Globus pallidus (tissue), 1 donor: ENCODE results near the gene ANKRD34A.
"Not testable (repeated sequence)": the region's sequence is repeated elsewhere in the genome, so short reads cannot be mapped to it uniquely, and the experiment has no call there.

Experiments
- DNase-seq: peaks from one replicate; pipeline ENCODE4 v3.0.0-alpha.2; 2015; ENCODE audit warnings: low spot score

ANKRD34A gene

DNA sequence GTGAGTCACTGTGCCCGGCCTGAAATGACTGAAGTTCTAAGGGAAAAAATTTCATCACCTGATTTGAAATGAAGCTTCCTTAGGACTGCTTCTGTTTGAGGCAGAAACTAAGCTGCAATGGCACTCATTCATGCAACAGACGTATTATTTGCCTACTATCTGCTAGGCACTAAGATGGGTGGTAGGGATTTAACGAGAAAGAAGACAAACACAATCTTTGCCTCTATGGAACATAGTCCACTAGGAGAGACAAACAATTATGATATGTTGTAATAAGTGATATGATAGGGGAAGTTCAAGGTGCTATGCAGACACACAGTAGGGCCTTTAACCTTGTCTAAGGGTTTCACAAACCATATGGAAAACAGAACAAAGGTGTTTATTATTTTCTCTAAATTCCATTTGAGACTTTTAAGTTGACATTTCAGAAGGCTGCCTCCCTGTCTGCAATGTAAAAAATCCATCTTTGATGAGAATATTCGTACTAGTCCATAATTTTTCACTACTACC is 17.8 kb downstream of the ANKRD34A start:
- no peak for DNase-seq

DNA sequence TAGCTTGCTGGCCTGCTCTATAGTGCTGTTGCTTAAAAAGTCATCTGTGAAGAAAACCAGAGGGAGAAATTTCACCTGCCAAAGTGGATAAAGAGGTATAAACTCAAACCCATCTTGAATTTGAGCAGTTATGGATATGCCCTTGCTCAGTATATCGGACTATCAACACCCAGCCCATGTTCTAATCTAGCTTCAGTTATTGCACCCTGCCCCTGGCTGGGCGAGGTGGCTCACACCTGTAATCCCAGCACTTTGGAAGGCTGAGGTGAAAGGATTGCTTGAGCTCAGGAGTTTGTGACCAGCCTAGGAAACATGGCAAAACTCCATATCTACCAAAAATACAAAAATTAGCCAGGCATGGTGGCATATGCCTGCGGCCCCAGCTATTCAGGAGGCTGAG is 19.8 kb downstream of the ANKRD34A start:
- DNase-seq = no peak

DNA sequence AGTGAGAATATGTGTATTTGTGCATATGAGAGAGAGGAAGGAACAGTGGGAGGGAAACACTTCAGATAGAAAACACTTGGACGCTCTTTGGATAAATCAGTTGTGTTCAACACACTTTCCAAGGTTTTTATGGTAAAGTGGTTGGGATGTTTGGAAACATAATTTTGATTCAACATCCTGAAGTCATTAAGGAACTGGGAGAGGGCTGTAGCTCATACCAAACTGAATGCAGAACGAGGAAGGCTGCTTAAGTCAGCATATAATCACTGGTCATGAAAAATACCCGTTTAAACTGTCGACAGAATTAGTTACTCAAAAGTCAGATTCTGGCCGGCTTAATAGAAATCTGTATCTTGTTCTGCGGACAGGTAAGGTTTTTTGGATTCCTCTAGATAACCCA is 21.5 kb downstream of the ANKRD34A start:
- no peak for DNase-seq

DNA sequence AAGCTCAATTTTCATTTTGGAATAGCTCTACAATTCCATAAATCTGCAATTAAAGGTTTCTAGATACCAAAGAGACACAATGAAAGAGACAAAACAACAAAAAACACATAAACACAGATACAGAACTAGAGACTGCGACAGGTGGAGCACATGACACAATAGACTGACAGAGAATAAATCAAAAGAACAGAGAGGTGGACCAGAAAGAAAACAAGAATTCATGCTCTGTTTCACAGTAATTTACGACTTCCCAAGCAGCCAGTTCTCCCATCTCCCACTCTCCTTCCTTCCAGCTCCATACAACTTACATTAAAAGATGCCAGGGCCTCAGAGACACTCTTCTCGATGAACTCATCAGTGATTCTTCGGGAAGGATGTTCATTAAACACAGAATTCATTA is 22.0 kb downstream of the ANKRD34A start:
- DNase-seq = no peak

DNA sequence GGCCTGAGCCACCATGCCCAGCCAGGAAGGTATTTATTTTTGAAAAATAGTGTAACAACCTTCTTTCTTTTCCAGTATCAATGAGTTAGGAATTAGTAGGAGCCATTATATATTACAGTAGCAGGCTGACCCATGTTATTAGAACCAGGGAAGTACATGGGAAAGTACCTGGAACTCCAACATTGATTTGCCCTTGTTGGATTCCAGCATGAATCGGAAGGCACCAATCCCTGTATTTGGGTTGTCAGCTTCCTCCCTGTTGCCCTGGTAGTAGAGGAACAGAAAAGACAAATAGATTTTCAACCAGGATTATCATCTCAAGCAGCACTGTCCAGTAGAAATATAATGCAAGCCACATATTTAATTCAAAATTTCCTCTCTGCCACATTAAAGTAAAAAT is 26.9 kb downstream of the ANKRD34A start:
- no peak for DNase-seq

DNA sequence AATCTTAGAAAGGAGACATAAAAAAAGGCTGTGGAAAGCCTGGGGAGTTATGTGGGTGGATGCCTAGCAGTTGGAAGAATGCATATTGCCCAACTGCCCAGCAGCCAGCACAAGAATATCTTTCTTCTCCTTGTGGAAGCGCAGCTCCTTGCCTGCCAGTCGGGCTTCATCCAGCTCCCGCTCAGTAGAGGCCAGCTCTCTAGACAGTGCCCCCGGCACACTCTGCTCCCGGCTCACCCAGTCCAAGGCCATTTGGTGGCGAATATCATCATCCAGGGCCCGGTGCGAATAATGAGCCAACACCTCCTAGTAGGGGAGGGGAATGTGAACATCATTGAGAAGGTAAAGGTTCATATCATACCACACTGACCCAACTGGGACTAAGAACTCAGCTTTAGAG is 28.1 kb downstream of the ANKRD34A start:
- DNase-seq = no peak

DNA sequence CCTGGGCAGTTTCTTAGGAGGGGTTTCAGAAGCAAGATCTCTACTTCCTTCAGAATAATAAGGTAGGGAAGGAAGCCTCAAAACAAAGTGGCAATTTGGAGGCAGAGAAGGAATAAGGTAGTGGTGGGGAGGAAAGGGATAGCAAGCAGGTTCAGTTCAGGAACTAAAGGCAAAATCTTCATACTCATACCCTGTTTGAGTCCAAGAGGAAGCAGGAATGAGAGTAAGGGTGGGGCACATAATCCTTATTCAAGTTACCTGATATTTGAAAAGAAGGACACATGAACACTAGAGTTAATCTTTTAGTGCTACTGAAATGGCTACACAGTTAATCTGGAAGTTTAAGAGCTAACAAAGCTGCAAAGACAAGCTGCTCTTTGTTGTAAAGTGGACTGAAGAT is 28.7 kb downstream of the ANKRD34A start:
- DNase-seq = no peak

DNA sequence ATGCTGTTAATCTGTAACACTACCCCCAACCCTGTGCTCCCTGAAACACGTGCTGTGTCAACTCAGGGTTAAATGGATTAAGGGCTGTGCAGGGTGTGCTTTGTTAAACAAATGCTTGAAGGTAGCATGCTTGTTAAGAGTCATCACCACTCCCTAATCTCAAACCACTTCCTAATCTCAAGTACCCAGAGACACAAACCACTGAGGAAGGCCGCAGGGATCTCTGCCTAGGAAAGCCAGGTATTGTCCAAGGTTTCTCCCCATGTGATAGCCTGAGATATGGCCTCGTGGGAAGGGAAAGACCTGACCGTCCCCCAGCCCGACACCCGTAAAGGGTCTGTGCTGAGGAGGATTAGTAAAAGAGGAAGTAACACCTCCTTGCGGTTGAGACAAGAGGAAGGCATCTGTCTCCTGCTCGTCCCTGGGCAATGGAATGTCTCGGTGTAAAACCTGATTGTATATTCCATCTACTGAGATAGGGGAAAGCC is 31.8 kb downstream of the ANKRD34A start:
- not testable (repeated sequence) for DNase-seq

DNA sequence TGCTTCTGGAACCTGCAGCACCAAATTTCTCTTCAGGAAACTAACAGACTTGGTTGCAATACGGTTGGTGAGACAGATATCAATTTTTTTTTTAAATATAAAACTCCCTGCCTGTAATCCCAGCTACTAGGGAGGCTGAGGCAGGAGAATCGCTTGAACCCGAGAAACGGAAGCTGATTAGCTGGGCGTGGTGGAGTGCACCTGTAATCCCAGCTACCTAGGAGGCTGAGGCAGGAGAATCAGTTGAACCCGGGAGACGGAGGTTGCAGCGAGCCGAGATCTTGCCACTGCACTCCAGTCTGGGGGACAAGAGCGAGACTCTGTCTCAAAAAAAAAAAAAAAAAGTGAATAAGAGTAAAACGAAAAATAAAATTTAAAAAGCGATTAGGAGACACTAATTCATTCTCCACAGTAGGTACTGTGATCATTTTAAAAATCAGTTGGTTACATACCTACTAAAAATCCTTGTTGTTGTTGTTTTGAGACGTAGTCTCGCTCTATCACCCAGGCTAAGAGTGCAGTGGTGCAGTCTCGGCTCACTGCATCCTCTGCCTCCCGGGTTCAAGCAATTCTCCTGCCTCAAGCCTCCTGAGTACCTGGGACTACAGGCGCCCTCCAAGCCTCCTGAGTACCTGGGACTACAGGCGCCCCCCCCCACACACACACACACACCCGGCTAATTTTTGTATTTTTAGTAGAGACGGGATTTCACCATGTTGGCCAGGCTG is 36.3 kb downstream of the ANKRD34A start:
- DNase-seq = no peak

DNA sequence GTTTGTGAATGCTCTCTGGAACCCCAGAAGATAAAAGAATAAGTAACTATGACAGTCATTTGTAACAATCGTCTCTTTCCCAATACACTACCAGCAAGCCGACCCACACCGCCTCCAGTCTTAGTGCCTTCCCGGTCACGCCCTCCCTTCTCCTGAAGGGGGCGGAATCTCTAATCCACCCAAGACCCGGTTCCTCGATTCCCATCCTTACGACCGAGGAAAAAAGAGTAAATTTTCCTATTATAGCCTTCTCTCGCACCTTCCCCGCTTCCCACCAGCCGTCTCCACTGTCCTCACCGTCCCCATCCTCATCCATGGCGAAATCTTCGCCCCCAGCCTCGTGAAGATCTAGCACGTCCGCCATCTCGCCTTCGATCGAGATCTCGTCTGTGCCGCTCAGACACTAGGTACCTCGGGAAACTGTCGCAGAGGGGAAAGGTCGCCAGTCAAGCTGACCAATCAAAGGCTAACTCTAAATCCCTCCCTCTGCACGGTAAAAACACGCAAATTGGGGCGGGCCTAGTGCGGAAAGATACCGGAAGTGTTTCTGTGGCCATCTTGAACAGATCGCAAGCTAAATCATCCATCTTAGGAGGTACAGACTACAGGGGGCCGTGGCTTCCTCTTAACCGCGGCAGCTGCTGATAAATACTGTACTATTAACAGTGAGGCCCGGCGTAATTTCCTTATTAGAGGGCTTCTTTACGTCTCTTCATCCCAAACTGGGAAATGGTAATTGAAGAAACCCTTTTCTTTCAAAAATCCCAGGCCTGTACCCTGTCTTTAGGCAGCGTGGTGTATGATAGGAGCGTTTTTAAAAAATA is 37.1 kb downstream of the ANKRD34A start, which contains the start of gene RBM8A:
RBM8A (minus strand) TSS at position 422 of the 824 bp plus-strand sequence; CDS start at position 364, 58 bp downstream.
- peak; percentile 98 for DNase-seq

DNA sequence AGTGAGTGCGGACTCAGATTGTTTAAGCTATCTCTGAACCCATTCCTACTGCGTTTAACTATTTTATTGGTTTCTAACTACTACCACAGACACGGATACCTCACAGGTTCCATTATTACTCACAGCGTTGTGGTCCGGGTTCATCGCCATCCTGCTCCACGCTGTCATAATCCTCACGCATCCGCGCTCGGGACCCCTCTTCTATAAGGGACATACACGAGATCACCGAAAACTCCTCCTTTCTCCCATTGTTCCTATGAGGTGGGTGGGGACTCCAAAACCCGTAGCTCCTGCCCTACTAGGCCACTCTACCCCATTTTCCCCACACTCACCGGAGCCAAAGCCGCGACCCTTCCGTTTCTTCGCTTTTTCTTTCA is 37.7 kb downstream of the ANKRD34A start:
- no peak for DNase-seq

DNA sequence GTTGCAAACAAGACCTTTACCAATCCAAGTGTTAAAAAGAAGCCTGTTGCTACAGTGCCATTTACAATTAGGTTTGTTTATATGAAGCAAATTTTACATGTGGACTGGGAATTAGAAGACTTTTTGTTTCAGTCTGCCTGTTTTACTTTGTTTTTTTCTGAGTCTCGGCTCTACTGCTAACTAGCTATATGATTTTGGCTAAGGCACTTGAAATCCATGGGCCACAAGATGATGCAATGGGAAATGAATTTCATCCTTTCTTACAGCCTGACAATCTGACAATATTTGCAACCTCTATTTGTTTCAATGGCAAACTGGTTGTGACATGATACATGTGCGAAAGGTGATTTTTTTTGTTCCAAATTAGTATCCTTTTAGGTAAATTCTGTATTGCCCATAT is 42.1 kb downstream of the ANKRD34A start:
- DNase-seq = no peak

DNA sequence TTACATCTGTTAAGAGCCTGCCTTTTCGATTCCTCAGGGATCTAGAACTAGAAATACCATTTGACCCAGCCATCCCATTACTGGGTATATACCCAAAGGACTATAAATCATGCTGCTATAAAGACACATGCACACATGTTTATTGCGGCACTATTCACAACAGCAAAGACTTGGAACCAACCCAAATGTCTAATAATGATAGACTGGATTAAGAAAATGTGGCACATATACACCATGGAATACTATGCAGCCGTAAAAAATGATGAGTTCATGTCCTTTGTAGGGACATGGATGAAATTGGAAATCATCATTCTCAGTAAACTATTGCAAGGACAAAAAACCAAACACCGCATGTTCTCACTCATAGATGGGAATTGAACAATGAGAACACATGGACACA is 44.1 kb downstream of the ANKRD34A start:
- DNase-seq = not testable (repeated sequence)

DNA sequence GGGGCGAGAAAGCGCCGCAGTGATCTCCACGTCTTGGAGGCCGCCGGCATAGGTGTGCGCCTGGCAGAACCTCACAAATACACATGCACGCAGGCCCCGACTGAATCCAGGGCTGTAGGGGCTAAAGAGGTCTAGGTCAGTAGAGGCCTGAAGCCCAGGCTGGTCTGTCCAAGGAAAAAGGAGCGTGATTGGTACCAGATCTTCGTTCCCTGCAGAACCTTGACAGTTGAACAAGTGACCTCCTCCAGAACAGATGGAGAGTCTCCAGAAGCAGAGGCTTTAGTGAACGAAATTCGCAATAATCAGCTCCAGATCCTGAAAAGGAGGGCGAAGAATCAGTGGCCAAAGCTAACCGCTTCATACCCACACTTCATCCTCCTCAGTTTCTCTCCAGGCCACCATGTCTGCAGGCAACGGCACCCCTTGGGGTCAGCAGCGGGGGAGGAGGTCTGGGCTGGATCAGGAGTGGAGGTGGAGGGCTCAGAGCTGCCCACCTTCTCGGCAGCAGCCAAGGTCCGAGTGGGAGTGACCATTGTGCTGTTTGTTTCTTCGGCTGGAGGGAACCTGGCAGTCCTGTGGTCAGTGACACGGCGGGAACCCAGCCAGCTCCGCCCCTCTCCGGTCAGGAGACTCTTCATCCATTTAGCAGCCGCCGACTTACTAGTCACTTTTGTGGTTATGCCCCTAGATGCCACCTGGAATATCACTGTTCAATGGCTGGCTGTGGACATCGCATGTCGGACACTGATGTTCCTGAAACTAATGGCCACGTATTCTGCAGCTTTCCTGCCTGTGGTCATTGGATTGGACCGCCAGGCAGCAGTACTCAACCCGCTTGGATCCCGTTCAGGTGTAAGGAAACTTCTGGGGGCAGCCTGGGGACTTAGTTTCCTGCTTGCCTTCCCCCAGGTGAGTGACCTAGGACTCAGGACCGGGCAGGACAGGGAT is 45.1 kb downstream of the ANKRD34A start:
- DNase-seq = peak; percentile 39

DNA sequence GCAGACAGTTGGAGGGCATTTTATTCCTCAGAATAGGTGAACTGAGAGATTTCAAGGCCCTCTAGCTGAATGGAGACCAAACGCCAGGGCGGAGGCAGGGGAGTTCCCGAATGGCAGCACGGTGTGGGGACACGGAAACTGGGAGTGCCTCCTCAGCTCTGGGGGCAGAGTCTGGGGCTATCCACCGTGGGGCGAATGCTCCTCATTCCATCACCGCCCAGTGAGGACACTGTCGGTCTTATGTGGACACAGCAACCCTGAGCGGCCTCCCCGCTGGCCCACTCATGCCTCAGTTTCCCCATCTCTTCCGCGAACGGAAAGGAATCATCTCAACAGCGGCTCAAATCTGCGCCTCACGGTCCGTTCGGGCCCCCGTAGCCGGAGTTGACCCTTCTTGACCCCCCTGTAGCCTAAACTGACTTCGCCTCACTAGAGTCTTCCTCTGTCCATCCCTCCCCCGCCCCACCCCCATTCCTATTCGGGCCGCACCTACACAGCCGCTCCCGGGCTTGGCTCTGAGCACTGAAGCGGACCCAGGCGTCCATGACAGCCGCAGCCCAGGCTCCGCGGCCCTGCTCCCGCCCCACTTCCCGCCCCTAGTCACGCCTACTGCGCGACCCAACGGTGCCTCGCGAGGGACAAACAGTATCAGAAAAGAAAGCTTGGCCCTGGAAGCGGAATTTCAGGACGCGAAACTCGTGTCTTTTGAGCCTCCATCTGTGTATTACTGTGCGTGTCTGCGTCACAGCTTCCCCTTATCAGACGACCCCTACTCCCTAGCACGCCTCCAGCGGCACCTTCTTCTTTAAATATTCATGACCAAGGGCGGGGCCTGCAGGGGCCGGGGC is 46.0 kb downstream of the ANKRD34A start, which contains the start of gene PEX11B:
PEX11B (minus strand) TSS at position 574 of the 848 bp plus-strand sequence; CDS start at position 545, 29 bp downstream.
- peak; percentile 89 for DNase-seq

DNA sequence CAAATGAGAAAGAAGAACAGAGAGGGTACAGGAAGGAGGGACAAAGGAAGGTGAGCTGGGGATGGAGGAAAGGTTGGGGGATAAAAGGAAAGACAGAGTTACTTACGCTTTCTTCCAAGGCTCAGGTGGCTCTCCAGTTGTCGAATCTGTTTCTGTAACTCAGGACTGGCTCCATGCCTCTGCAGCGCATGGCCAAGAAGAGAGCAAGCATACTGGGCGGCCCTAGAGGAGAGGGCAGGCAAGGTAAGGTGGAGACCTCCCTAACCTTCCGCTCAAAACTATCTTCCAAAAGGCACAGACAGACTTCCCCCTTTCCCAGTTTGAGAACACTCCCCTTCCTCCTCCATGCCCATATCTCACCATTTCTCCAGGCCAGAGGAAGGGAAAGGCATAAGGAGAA is 46.8 kb downstream of the ANKRD34A start:
- DNase-seq = no peak

DNA sequence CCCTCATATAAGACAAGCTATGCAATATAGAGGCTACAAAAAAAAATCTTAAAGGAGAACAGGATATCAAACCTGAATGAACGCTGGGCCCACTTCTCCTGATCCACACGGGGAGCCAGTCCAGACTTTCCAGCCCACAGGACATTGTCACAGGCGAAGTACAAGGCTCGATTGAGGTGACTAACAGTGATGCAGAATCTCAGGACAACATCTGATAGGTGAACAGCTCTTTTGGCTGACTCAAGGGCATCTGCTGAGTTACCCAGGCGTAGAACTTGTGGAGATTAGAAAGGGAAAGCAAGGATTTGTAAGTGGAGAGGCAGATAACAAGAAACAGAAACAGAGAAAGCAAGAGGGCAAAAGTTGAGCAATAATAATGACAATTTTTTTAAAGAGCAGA is 47.6 kb downstream of the ANKRD34A start:
- no peak for DNase-seq

DNA sequence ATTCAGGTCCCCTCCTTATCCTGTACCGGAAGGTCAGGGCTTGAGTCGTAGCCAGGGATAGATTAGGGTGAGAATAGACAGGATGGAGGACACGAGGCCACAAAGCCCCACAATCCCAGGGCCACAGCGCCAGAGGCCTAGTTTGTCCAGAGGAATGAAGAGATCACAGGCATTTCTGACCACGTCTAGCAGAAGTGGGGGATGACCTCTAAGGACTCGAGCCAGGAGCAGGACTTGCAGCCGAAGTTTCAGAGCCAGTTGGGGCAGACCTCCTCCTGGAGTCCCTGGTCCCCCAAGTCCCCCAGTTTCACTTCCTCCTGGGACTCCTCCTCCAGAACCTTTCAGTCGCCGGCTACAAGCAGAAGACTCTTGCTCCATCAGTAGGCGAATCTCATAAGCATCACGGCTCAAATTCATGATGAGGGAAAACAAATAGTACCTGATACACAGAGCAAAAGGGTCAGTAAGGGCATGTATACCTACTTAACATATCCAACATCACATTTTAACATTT is 52.2 kb downstream of the ANKRD34A start:
- DNase-seq = no peak
